Activated naive CD4-positive, alpha-beta T cell treated with anti-CD3 and anti-CD28 coated beads, Interleukin-2, amount 10 ng/mL, durations not matched to agents 7 days and 5 days (primary cell): ENCODE data around the gene HSD17B3.
A peak's percentile ranks its signal among the peaks of the same experiment; 100 is the strongest.
"Not testable (repeated sequence)": the region's sequence is repeated elsewhere in the genome, so short reads cannot be mapped to it uniquely, and the experiment has no call there.

Source experiments
- CTCF ChIA-PET: fragments of 350-600 bp; sonication (Branson Sonifier 250); formaldehyde crosslinking; loops from one replicate; lab custom pipeline; 2021; ENCODE audit warnings: antibody characterized with exemption; lab: Charles Lee
- DNase-seq: peaks from one replicate; pipeline ENCODE4 v3.0.0-alpha.2; 2020
- H3K27ac Mint-ChIP-seq: one replicate; pipeline ENCODE4 v1.8.0; 2021; ENCODE audit warnings: mild to moderate bottlenecking, moderate library complexity, mixed read lengths
- H3K27me3 Mint-ChIP-seq: one replicate; pipeline ENCODE4 v1.8.0; 2021; ENCODE audit warnings: mild to moderate bottlenecking, mixed read lengths
- H3K36me3 Mint-ChIP-seq: one replicate; pipeline ENCODE4 v1.8.0; 2021; ENCODE audit warnings: mixed read lengths
- H3K4me1 Mint-ChIP-seq: one replicate; pipeline ENCODE4 v1.8.0; 2021; ENCODE audit warnings: mixed read lengths
- H3K4me3 Mint-ChIP-seq: one replicate; pipeline ENCODE4 v1.8.0; 2021; ENCODE audit warnings: mild to moderate bottlenecking, moderate library complexity, mixed read lengths
- H3K9me3 Mint-ChIP-seq: one replicate; pipeline ENCODE4 v1.8.0; 2021; ENCODE audit warnings: mixed read lengths

Gene HSD17B3

DNA sequence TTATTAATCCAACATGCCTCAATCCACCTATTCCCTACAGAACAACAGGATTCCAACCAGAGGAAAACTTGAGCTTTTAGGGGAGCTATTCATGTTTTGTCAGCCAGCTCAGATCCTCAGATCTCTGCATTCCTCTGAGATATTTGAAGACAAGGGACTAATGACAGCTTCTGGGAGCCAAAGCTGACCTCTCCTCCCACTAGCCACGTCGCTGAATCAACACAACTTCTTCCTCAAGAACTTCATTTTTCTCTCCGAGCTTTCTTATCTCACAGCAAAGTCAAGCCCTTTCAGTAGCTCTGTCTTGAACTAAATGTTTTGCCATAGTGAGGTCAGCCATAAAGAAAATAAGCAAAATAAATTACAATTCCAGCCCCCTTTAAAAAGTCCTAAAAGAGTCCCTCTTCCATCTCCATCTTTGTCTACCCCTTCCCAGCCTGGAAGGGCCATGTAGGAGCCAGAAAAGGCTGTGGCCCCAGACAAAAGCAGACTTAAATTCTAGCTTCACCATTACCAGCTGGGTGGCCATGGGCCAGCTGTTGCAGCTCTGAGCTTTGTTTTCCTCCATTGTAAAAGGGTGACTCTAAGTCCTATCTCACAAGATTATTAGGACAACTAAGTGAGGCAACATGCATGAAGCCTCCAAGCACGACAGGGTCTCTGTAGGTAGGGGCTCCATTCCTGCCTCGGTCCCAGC lies 65.0 kb downstream of the HSD17B3 start:
- CTCF ChIA-PET, result interaction anchor here (0.7 to 1.0 kb wide), 2 partner anchors 8 to 80 kb away, joined by 3 to 4 read pairs; no protein-coding TSS in a partner anchor
- Mint-ChIP-seq H3K27ac (no peak overlapping the region), H3K4me3 (no peak overlapping the region), H3K27me3 (peaks cover 76% of the 10 kb centered on the region), H3K36me3 (no peaks in the 10 kb centered on the region), H3K4me1 (peaks cover 14% of the 10 kb centered on the region), H3K9me3 (no peaks in the 10 kb centered on the region)
- no peak for DNase-seq

- CTCF ChIA-PET, result interaction anchor here (0.7 to 1.0 kb wide), 2 partner anchors 9 to 81 kb away, joined by 3 to 4 read pairs; no protein-coding TSS in a partner anchor
- H3K4me1 Mint-ChIP-seq, H3K9me3 Mint-ChIP-seq, H3K27ac Mint-ChIP-seq, DNase-seq, H3K36me3 Mint-ChIP-seq, H3K4me3 Mint-ChIP-seq: not testable (repeated sequence)
- peaks cover 72% of the 10 kb centered on the region for H3K27me3 Mint-ChIP-seq
These were observed 65.6 kb downstream of the HSD17B3 start for GRCh38 chr9:96236337-96236736.

DNA sequence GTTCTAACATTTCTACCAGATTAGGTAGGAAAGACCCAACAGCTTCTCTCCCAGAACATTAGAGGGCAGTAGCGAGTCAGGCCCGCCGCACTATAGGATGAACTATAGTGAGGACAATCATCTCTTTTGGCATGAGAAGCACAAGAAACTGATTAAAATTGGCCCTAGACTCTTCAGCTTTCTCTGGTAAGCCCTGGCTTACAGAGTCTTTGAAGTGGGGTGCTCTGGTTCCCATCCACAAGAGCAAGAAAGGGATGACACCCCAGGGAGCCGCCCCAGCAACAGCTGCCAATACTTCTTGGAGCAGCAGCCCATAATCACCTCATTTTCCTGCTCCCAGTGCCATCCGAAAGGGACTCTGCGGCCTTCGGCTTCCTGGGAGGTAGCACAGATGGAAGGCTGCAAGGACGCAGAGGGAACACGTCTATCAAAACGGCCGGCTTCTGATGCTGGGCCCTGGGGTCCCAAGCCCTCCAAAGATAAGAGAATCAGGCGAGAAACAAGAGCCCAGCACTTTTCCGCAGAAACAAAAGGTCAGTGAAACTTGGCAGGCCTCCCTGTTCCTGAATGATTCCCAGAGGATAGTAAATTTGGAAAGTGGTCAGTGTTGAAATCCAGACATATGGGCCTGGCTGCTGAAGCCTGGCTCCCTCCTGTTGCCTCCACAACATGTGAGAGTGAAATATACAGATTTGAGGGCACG lies 69.3 kb downstream of the HSD17B3 start:
- Mint-ChIP-seq H3K27ac (no peak overlapping the region), H3K9me3 (peaks cover 2% of the 10 kb centered on the region), H3K27me3 (peaks cover 50% of the 10 kb centered on the region), H3K4me1 (no peaks in the 10 kb centered on the region), H3K4me3 (no peak overlapping the region), H3K36me3 (no peaks in the 10 kb centered on the region)
- CTCF ChIA-PET, result interaction anchor here (0.6 to 2.8 kb wide), 13 partner anchors 12 to 542 kb away, joined by 3 to 21 read pairs (median 4); no protein-coding TSS in a partner anchor
- DNase-seq, result peak; percentile 51

DNA sequence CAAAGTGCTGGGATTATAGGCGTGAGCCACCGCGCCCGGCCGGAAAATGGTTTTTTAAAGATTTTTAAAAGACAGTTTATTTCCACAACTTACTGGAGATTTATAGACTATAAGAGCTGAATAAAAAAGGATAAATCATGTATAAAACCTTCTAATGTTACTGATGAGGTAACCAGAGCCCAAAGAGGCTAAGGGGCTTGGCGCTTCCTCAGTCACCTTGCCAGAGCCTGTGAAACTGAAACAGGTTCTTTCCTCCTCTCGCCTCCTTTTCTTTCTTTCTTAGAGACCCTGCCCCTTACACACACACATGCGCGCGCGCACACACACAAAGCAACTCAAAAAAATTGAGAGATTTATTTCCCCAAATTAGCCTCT lies 69.8 kb downstream of the HSD17B3 start:
- DNase-seq, result no peak
- Mint-ChIP-seq H3K36me3 (no peaks in the 10 kb centered on the region), H3K4me1 (no peaks in the 10 kb centered on the region), H3K4me3 (no peak overlapping the region), H3K27ac (no peak overlapping the region), H3K9me3 (peaks cover 2% of the 10 kb centered on the region), H3K27me3 (peaks cover 47% of the 10 kb centered on the region)
- CTCF ChIA-PET, result interaction anchor here (0.6 to 2.8 kb wide), 12 partner anchors 12 to 541 kb away, joined by 3 to 21 read pairs (median 4); no protein-coding TSS in a partner anchor

DNA sequence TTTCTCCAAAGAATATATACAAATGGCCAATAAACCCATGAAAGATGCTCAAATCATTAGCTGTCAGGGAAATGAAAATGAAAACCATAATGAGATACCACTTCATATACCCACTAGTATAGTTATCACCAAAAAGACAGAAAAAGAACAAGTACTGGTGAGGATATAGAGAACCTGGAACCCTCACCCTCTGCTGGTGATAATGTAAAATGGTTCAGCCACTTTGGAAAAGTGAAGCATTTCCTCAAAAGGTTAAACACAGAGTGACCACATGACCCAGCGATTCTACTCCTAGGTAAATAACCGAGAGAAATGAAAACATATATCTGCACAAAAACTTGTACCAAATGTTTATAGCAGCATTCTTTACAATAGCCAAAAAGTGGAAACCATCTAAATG lies 72.0 kb downstream of the HSD17B3 start:
- CTCF ChIA-PET, result interaction anchor here (1.0 kb wide), 1 partner anchor 87 kb away, joined by 4 read pairs; no protein-coding TSS in a partner anchor
- Mint-ChIP-seq H3K4me1 (no peaks in the 10 kb centered on the region), H3K27me3 (peaks cover 35% of the 10 kb centered on the region), H3K9me3 (peaks cover 2% of the 10 kb centered on the region), H3K36me3 (no peaks in the 10 kb centered on the region), H3K4me3 (no peak overlapping the region), H3K27ac (no peak overlapping the region)
- no peak for DNase-seq

- CTCF ChIA-PET, result interaction anchor here (0.9 kb wide), 1 partner anchor 65 kb away, joined by 3 read pairs; no protein-coding TSS in a partner anchor
- Mint-ChIP-seq H3K27me3 (peaks cover 64% of the 10 kb centered on the region), H3K9me3 (peaks cover 7% of the 10 kb centered on the region), H3K36me3 (no peaks in the 10 kb centered on the region), H3K4me1 (peaks cover 10% of the 10 kb centered on the region), H3K27ac (no peak overlapping the region), H3K4me3 (no peak overlapping the region)
- DNase-seq, result no peak
These were observed 79.8 kb downstream of the HSD17B3 start for GRCh38 chr9:96222132-96222531.

GRCh38 chr9:96219900-96220257 lies 82.1 kb downstream of the HSD17B3 start:
- Mint-ChIP-seq H3K4me1 (peaks cover 13% of the 10 kb centered on the region), H3K9me3 (peaks cover 7% of the 10 kb centered on the region), H3K27ac (no peak overlapping the region), H3K4me3 (no peak overlapping the region), H3K36me3 (no peaks in the 10 kb centered on the region), H3K27me3 (peaks cover 79% of the 10 kb centered on the region)
- CTCF ChIA-PET, result interaction anchor here (0.6 to 1.1 kb wide), 3 partner anchors 57 to 1583 kb away, joined by 3 to 4 read pairs (median 3); no protein-coding TSS in a partner anchor
- DNase-seq, result no peak

GRCh38 chr9:96219026-96219899 lies 82.7 kb downstream of the HSD17B3 start:
- Mint-ChIP-seq H3K27me3 (peaks cover 85% of the 10 kb centered on the region), H3K4me1 (peaks cover 13% of the 10 kb centered on the region), H3K9me3 (peaks cover 6% of the 10 kb centered on the region), H3K36me3 (no peaks in the 10 kb centered on the region), H3K27ac (no peak overlapping the region), H3K4me3 (no peak overlapping the region)
- DNase-seq, result peak; percentile 32
- CTCF ChIA-PET, result interaction anchor here (0.6 to 2.1 kb wide), 5 partner anchors 8 to 1582 kb away, joined by 3 to 8 read pairs (median 3); no protein-coding TSS in a partner anchor

DNA sequence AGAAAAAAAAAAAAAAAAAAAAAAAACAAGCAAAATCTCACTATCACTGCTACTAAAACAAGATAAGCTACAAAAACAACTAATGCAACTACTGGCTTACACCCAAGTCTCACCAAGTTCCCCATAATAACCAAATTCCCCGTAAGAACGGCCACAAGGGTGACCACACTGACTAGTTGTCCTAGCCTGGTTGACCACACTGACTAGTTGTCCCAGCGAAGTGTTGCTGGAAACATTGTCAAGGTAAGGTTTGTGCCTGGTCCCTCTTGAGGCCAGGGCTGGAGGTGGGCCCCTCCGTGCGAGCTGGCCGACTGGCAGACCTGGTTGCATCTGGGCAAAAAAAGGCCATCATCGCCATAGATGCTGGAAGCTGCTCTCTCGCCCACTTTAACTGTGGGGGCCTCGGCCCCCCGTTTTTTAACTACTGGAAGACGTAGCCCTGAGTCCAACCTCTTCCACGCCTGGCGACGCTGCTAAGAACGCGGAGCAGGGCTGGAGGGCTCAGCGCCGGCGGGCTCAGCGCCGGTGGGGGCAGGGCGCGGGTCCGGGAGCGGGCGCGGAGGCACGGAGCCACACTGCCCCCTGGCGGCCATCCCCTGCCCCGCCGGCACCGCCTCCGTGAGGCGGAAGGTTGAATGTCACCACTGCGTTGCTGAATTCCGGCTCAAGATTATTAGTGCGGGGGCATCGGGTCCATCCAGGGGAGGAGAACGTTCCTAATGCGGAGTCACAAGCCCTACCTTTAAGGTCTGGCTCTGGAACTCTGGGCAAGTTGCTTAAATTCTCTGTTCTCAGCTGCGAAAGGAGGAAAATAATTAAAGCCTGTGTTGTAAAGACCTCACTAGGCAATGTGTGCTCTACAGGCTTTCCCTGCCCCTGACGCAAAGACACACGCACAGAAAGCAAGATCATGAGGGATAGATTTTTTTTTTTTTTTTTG lies 84.0 kb downstream of the HSD17B3 start:
- peak; percentile 71 for DNase-seq
- Mint-ChIP-seq H3K4me3 (peak overlapping the region; percentile 14), H3K36me3 (no peaks in the 10 kb centered on the region), H3K27ac (peak overlapping the region; percentile 52), H3K9me3 (no peaks in the 10 kb centered on the region), H3K4me1 (peaks cover 13% of the 10 kb centered on the region), H3K27me3 (peaks cover 90% of the 10 kb centered on the region)
- CTCF ChIA-PET, result interaction anchor here (0.7 to 2.1 kb wide), 20 partner anchors 9 to 1536 kb away, joined by 3 to 16 read pairs (median 3); no protein-coding TSS in a partner anchor

GRCh38 chr9:96217294-96217707 lies 84.7 kb downstream of the HSD17B3 start:
- Mint-ChIP-seq H3K27me3 (peaks cover 87% of the 10 kb centered on the region), H3K4me3 (no peak overlapping the region), H3K4me1 (peaks cover 13% of the 10 kb centered on the region), H3K27ac (no peak overlapping the region), H3K36me3 (no peaks in the 10 kb centered on the region), H3K9me3 (no peaks in the 10 kb centered on the region)
- CTCF ChIA-PET, result interaction anchor here (0.7 to 2.1 kb wide), 19 partner anchors 8 to 1536 kb away, joined by 3 to 16 read pairs (median 3); no protein-coding TSS in a partner anchor
- DNase-seq, result no peak

GRCh38 chr9:96216583-96216982 lies 85.4 kb downstream of the HSD17B3 start:
- DNase-seq, result no peak
- Mint-ChIP-seq H3K4me3 (no peak overlapping the region), H3K36me3 (no peaks in the 10 kb centered on the region), H3K27ac (no peak overlapping the region), H3K9me3 (no peaks in the 10 kb centered on the region), H3K27me3 (peaks cover 83% of the 10 kb centered on the region), H3K4me1 (peaks cover 13% of the 10 kb centered on the region)
- CTCF ChIA-PET, result interaction anchor here (0.8 to 2.0 kb wide), 8 partner anchors 8 to 1535 kb away, joined by 3 to 16 read pairs (median 3); no protein-coding TSS in a partner anchor

DNA sequence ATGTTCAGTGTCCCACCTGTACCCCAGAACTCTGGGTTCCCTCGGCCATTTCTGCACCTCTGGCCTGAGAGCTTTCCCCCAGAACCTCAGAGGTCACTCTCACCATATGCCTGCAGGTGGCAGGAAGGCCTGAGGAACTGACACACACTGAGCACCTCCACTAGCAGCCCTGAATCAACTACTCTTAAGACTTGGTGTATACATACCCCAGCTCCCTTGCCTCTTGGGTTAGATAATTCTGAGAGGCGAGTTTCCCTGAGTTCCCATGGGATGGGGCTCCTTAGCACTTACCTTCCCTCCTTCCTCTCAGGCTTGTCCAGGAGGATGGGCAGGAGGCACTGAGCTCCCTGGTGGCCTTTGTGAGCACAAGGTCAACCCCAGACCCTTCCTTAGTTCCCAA lies 86.1 kb downstream of the HSD17B3 start:
- H3K27me3 Mint-ChIP-seq, result peaks cover 76% of the 10 kb centered on the region
- H3K4me3 Mint-ChIP-seq, result no peak overlapping the region
- H3K4me1 Mint-ChIP-seq, result peaks cover 13% of the 10 kb centered on the region
- CTCF ChIA-PET, result no interaction called here
- no peaks in the 10 kb centered on the region for H3K36me3 Mint-ChIP-seq
- DNase-seq, result no peak
- H3K27ac Mint-ChIP-seq, result no peak overlapping the region
- H3K9me3 Mint-ChIP-seq, result no peaks in the 10 kb centered on the region
